GM18519 (cell line): ENCODE data around the gene PLAAT2.
"Not testable (repeated sequence)": the region's sequence is repeated elsewhere in the genome, so short reads cannot be mapped to it uniquely, and the experiment has no call there.

ENCODE experiments used
- ATAC-seq: cut with Tn5 transposase; IDR thresholded peaks from one replicate; pipeline ENCODE4 v1.9.1; 2021; ENCODE audit warnings: mild to moderate bottlenecking, moderate library complexity; ENCODE audit not compliant: unreplicated experiment, low FRiP score

Gene PLAAT2

GRCh38 chr11:63581224-63581623, 18.0 kb upstream of the PLAAT2 start:
- not testable (repeated sequence) for ATAC-seq

- not testable (repeated sequence) for ATAC-seq
These were observed 15.7 kb upstream of the PLAAT2 start for GRCh38 chr11:63578882-63579281.

- ATAC-seq = no peak
These were observed 11.8 kb upstream of the PLAAT2 start for GRCh38 chr11:63574856-63575602.

- ATAC-seq = no peak
These were observed 11.0 kb upstream of the PLAAT2 start for GRCh38 chr11:63573881-63574855.

- no peak for ATAC-seq
These were observed 9.0 kb upstream of the PLAAT2 start for GRCh38 chr11:63572026-63572688.

- no peak for ATAC-seq
These were observed 6.4 kb upstream of the PLAAT2 start for GRCh38 chr11:63569570-63569969.

- peak; percentile 64 for ATAC-seq
These were observed 4.1 kb upstream of the PLAAT2 start for GRCh38 chr11:63567044-63567840.

- no peak for ATAC-seq
These were observed 1.7 kb upstream of the PLAAT2 start for GRCh38 chr11:63564784-63565350.

- peak; percentile 47 for ATAC-seq
These were observed 1.0 kb upstream of the PLAAT2 start for GRCh38 chr11:63564056-63564774.

- no peak for ATAC-seq
These were observed 2.5 kb downstream of the PLAAT2 start for GRCh38 chr11:63560506-63561180.

- ATAC-seq = no peak
These were observed 4.6 kb downstream of the PLAAT2 start for GRCh38 chr11:63558459-63559157.

GRCh38 chr11:63557570-63557969, 5.6 kb downstream of the PLAAT2 start:
- no peak for ATAC-seq

GRCh38 chr11:63556404-63557013, 6.7 kb downstream of the PLAAT2 start:
- ATAC-seq = no peak

- ATAC-seq = no peak
These were observed 8.3 kb downstream of the PLAAT2 start for GRCh38 chr11:63554877-63555223.

GRCh38 chr11:63553759-63554158, 9.4 kb downstream of the PLAAT2 start:
- ATAC-seq = peak; percentile 61

- no peak for ATAC-seq
These were observed 10.3 kb downstream of the PLAAT2 start for GRCh38 chr11:63552921-63553320.

GRCh38 chr11:63551889-63552266, 11.3 kb downstream of the PLAAT2 start:
- ATAC-seq = no peak
